HUDEP-2 (cell line): Measurements from ENCODE around the gene TAS1R3.

Source experiments
- DNase-seq, 76 experiments: peaks; one replicate each; lab custom pipeline; 2025; ENCODE audit not compliant: unreplicated experiment in 76 of 76; lab: John Stamatoyannopoulos, UW

The TAS1R3 gene

GRCh38 chr1:1335792-1336248 lies 4.7 kb downstream of the TAS1R3 start:
- DNase-seq: no peak

DNA sequence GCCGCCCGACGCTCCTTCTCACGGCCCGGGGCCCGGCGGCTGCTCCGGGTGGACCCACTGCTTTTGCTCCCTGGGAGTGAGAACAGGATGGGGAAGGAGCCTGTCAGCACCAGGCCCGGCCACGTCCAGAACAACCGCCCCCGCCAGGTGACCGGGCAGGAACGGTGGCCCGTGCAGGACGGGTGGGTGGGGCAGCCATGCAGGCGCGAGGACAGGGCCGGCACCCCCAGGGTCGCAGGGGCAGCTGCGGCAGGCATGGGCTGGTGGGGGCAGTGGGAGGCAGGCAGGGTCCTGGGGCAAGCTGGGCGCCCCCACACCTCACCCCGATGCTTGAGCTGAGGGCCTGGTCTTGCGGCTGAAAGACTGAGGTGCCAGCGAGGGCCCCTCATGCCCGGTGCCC lies 5.4 kb downstream of the TAS1R3 start:
- DNase-seq: no peak

DNA sequence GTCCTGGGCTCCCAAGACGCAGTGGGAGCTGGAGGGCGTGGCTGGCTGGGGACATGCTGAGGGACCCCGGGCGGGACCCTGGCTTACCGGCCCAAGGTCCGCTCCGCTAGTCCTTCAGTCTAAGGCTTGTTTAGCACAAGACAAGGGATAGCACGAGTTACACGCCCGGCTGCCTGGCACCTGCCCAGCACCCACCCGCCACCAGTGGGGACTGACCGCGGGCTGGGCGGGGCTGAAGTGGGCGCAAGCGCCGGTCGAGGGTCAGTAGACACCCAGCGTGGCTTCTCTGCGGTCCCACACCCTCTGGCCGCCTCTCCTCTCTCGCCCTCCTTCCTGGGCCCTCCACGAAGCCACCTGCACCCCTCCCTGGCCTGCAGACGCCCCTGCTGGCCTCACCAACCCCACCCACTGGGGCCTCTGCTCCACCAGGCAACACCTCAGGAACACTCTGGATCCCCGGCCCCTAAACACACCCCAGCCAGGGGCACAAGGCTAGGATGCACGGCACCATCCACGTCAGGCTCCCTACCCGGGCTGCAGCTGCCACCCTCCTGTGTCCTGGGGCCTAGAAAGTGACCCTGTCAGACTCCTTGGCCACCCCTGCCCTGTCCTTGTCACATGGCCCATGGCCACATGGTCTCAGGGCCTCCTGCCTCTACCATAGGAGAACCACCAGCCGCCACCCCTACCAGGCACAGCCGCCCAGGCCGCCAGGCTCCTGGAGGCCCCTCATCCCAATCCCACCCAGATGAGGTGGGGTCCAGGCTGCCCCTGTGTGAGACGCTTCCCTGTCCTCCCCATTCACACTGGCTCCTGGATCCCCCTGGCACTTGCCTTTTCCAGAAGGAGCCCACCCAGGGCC lies 6.1 kb downstream of the TAS1R3 start:
- no peak for DNase-seq

GRCh38 chr1:1337793-1338147 lies 6.7 kb downstream of the TAS1R3 start:
- peak in 14 of 76 experiments; percentile 7 to 34 (median 20) for DNase-seq

GRCh38 chr1:1338278-1338677 lies 7.2 kb downstream of the TAS1R3 start:
- no peak for DNase-seq

- DNase-seq: no peak
Measured at GRCh38 chr1:1340185-1340584, 9.1 kb downstream of the TAS1R3 start.

DNA sequence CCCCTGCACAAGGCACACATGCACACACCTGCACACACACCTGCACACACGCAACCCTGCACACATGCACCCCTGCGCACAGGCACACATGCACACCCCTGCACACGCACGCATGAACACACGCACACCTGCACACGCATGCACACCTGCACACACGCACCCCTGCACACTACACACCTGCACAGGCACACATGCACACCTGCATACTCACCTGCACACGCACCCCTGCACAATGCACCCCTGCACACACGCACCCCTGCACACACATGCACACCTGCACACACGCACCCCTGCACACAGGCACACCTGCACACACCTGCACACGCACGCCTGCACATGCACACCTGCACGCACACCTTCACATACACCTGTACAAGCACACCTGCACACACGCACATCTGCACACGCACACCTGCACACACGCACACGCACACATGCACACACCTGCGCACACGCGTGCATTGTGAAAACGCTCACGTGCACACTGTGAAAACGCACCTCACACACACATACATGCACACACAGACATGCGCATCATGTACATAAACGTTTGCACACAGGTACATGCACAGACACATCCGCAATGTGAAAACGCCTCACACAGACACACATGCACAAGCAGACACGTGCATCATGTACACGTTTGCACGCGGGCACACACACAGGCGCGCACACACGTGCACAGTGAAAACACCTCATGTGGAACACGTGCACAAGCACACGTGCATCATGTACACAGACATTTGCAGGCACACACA lies 9.9 kb downstream of the TAS1R3 start:
- no peak for DNase-seq

DNA sequence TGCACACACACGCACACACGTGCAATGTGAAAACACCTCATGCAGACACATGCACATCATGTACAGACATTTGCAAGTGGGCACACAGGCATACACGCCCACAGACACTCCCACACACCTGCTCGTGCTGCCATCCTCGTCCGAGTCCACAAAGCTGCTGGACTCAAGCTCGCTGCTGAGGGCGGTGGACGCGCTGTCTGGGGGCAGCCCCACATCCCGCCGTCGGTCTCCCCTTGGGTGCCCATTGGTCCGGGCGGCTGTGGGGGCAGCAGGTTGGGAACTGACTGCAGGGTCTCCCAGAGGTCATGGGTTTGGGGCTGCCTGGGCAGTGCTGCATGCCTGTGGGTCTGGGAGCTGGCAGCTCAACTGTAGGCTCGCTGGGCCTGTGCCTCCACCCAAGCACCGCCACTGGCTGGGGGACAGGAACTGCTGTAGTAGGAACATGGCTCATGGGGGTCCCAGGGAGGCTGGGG lies 10.5 kb downstream of the TAS1R3 start:
- no peak for DNase-seq

GRCh38 chr1:1342061-1342562 lies 11.0 kb downstream of the TAS1R3 start:
- DNase-seq: no peak

- no peak for DNase-seq
Measured at GRCh38 chr1:1342584-1343115, 11.6 kb downstream of the TAS1R3 start.

DNA sequence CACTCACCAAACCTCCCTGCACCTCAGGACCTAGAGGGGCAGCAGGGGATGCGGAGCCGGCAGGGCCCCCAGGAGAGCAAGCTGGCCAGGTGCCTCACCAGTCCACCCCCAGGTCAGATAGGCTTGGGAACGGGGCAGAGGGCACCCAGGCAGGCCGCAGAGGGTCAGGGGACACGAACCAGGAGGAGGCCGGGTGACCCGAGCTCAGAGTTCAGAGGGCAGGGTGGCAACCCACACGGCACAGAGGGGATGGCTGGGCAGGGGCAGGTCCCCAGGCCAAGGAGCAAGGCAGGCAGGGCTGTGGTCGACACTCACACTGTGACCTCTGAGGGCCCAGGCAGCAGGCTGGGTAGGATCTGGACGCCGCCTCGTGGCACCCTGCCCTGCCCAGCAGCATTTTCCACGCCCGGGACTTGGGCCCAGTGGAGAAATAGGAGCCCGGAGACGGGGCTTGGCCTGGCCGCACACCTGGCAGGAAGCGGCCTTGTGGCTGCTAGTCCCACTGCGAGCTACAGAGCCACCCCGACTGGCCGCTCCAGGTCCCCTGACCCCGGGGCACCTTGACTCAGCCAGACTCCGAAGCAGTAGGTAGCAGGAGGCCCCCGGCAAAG lies 12.8 kb downstream of the TAS1R3 start:
- DNase-seq: no peak

GRCh38 chr1:1344655-1345361 lies 13.7 kb downstream of the TAS1R3 start:
- DNase-seq: peak in 15 of 76 experiments; percentile 17 to 53 (median 31)

DNA sequence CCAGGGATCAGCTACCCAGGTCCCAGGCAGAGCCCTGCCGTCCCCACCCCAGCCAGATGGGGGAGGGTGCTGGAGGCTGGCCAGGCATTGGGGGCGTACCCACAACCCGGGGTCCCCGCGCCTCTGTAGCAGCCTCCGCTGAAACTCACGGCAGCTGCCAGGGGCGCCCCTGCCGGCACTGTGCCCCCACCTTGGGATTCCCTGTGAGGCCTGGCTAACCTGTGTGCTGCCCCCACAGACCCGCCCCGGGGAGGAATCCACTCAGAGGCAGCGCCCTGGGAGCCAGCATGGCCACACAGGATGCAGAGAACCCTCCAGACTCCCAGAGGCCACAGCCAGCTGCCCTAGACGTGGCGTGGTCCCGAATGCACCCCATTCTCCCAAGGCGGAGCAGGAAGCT lies 14.3 kb downstream of the TAS1R3 start:
- DNase-seq: no peak

GRCh38 chr1:1345860-1346500 lies 14.9 kb downstream of the TAS1R3 start:
- DNase-seq: no peak

GRCh38 chr1:1346501-1346890 lies 15.4 kb downstream of the TAS1R3 start:
- DNase-seq: no peak

GRCh38 chr1:1347026-1347595 lies 16.0 kb downstream of the TAS1R3 start:
- no peak for DNase-seq

GRCh38 chr1:1347663-1348419 lies 16.8 kb downstream of the TAS1R3 start:
- peak in 69 of 76 experiments; percentile 23 to 76 (median 57) for DNase-seq

DNA sequence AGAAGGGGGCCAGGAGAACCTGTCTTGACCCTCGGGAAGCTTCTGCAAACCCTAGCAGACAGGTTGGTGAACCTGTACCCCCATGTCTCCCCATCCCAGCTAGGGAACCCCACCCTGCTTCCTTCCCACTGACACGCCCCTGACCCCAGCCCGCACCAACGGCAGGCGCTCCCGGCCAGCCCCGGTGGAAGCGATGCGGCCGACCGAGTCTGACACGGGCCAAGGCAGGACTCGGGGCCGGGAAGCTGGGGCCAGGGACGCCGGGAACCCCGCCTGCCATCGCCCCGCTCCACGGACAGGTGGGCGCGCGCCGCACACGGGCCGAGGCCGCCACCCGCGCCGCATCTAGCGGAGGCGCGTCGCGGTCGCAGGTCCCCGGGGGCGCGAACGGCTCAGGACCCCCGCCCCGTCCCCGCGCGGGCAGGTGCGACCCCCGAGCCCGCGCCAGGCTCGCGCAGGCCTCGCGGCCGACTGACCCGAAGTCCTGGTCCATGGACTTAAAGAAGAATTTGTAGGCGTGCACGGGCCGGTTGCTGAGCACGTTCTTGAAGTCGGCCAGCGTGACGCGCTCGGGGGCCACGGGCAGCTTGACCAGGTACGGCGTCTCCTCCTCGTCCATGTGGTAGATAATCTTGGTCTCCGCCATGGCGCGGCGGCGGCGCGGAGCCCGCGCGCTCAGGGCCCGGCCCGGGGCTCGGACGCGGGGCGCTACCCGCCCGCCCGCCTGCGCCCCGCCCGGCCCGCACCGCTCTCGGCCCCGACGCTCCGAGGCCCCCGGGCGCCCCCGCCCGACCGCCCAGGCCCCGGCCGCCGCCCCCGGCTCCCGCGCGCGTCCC lies 17.6 kb downstream of the TAS1R3 start:
- peak in 4 of 76 experiments; percentile 17 to 43 (median 28) for DNase-seq
